SK-N-SH treated with all-trans-retinoic acid at 6 μM for 48 hours (cell line): ENCODE data around the gene RELCH.

Source experiments
- ATAC-seq: fragments of 200-7000 bp; cut with Tn5 transposase; 3 replicates; pipeline ENCODE4 v1.9.1; 2020; ENCODE audit warnings: mild to moderate bottlenecking, moderate library complexity
- ARNTL ChIP-seq: fragments of 450-650 bp; formaldehyde crosslinking; IDR thresholded peaks from 2 replicates; pipeline ENCODE4 v1.5.0; 2020; ENCODE audit warnings: low read depth, mild to moderate bottlenecking, moderate library complexity, borderline replicate concordance
- BACH2 ChIP-seq: fragments of 250-450 bp; sonication (Bioruptor Pico); IDR thresholded peaks from 2 replicates; pipeline ENCODE4 v1.9.0; 2021; ENCODE audit warnings: mild to moderate bottlenecking, borderline replicate concordance
- CSDC2 ChIP-seq: fragments of 250-450 bp; sonication (Bioruptor Pico); IDR thresholded peaks from 2 replicates; pipeline ENCODE4 v1.5.0; 2020; ENCODE audit warnings: mild to moderate bottlenecking, moderate library complexity
- ESRRG ChIP-seq: fragments of 250-450 bp; sonication (Bioruptor Pico); IDR thresholded peaks from 2 replicates; pipeline ENCODE4 v1.6.1; 2021; ENCODE audit warnings: mild to moderate bottlenecking
- GLIS3 ChIP-seq: fragments of 250-450 bp; sonication (Bioruptor Pico); IDR thresholded peaks from 2 replicates; pipeline ENCODE4 v1.5.0; 2020; ENCODE audit warnings: mild to moderate bottlenecking, moderate library complexity
- ISL1 ChIP-seq: fragments of 250-450 bp; sonication (Bioruptor Pico); IDR thresholded peaks from 2 replicates; pipeline ENCODE4 v2.1.2; 2022; ENCODE audit warnings: mild to moderate bottlenecking, moderate library complexity
- OSR1 ChIP-seq: fragments of 250-450 bp; sonication (Bioruptor Pico); IDR thresholded peaks from 2 replicates; pipeline ENCODE4 v1.8.0; 2022; ENCODE audit warnings: moderate library complexity, mild to moderate bottlenecking, inconsistent platforms
- PPARA ChIP-seq: fragments of 250-450 bp; sonication (Bioruptor Pico); IDR thresholded peaks from 2 replicates; pipeline ENCODE4 v1.5.0; 2020; ENCODE audit warnings: mild to moderate bottlenecking, borderline replicate concordance
- RARB ChIP-seq: fragments of 250-450 bp; sonication (Bioruptor Pico); IDR thresholded peaks from 2 replicates; pipeline ENCODE4 v1.8.0; 2021; ENCODE audit warnings: mild to moderate bottlenecking, moderate library complexity
- SNAI2 ChIP-seq: fragments of 250-450 bp; sonication (Bioruptor Pico); IDR thresholded peaks from 2 replicates; pipeline ENCODE4 v1.5.0; 2020; ENCODE audit warnings: mild to moderate bottlenecking, moderate library complexity
- TCF4 ChIP-seq: fragments of 250-450 bp; sonication (Bioruptor Pico); IDR thresholded peaks from 2 replicates; pipeline ENCODE4 v1.8.0; 2021; ENCODE audit warnings: mild to moderate bottlenecking, moderate library complexity, borderline replicate concordance
- TOX ChIP-seq: fragments of 250-450 bp; sonication (Bioruptor Pico); IDR thresholded peaks from 2 replicates; pipeline ENCODE4 v1.8.0; 2021; ENCODE audit warnings: mild to moderate bottlenecking, moderate library complexity, borderline replicate concordance
- ZC3H10 ChIP-seq: fragments of 250-450 bp; sonication (Bioruptor Pico); IDR thresholded peaks from 2 replicates; pipeline ENCODE4 v1.5.1; 2021; ENCODE audit warnings: mild to moderate bottlenecking, moderate library complexity
- ZFP3 ChIP-seq: fragments of 250-450 bp; sonication (Bioruptor Pico); IDR thresholded peaks from 2 replicates; pipeline ENCODE4 v1.5.0; 2020; ENCODE audit warnings: mild to moderate bottlenecking, moderate library complexity
- ZFP30 ChIP-seq: fragments of 450-650 bp; formaldehyde crosslinking; IDR thresholded peaks from 2 replicates; pipeline ENCODE4 v1.5.0; 2022; ENCODE audit warnings: mild to moderate bottlenecking, moderate library complexity
- ZNF565 ChIP-seq: fragments of 450-650 bp; formaldehyde crosslinking; conservative IDR thresholded peaks from 2 replicates; pipeline ENCODE4 v1.5.0; 2020; ENCODE audit warnings: low read depth, mild to moderate bottlenecking, moderate library complexity
- ZNF70 ChIP-seq: fragments of 450-650 bp; formaldehyde crosslinking; IDR thresholded peaks from 2 replicates; pipeline ENCODE4 v1.5.0; 2020; ENCODE audit warnings: mild to moderate bottlenecking, moderate library complexity
- ZNF8 ChIP-seq: fragments of 450-650 bp; formaldehyde crosslinking; IDR thresholded peaks from 2 replicates; pipeline ENCODE4 v1.5.0; 2020; ENCODE audit warnings: mild to moderate bottlenecking, moderate library complexity
- TF ChIP-seq, protein P1 (sequence below): fragments of 250-450 bp; sonication (Bioruptor Pico); IDR thresholded peaks from 2 replicates; pipeline ENCODE4 v1.5.1; 2020; ENCODE audit warnings: low read depth, mild to moderate bottlenecking, moderate library complexity
- TF ChIP-seq, protein P2 (sequence below): fragments of 250-450 bp; sonication (Bioruptor Pico); IDR thresholded peaks from 2 replicates; pipeline ENCODE4 v1.5.1; 2021; ENCODE audit warnings: mild to moderate bottlenecking, moderate library complexity
- TF ChIP-seq, protein P3 (sequence below): fragments of 250-450 bp; sonication (Bioruptor Pico); IDR thresholded peaks from 2 replicates; pipeline ENCODE4 v1.8.0; 2020; ENCODE audit warnings: mild to moderate bottlenecking, moderate library complexity, borderline replicate concordance
- TF ChIP-seq, protein P4 (sequence below): fragments of 250-450 bp; sonication (Bioruptor Pico); IDR thresholded peaks from 2 replicates; pipeline ENCODE4 v1.5.0; 2020; ENCODE audit warnings: mild to moderate bottlenecking, moderate library complexity
- TF ChIP-seq, protein P5 (sequence below): fragments of 250-450 bp; sonication (Bioruptor Pico); IDR thresholded peaks from 2 replicates; pipeline ENCODE4 v1.8.0; 2021; ENCODE audit warnings: low read depth, mild to moderate bottlenecking, moderate library complexity, borderline replicate concordance

The RELCH gene

DNA sequence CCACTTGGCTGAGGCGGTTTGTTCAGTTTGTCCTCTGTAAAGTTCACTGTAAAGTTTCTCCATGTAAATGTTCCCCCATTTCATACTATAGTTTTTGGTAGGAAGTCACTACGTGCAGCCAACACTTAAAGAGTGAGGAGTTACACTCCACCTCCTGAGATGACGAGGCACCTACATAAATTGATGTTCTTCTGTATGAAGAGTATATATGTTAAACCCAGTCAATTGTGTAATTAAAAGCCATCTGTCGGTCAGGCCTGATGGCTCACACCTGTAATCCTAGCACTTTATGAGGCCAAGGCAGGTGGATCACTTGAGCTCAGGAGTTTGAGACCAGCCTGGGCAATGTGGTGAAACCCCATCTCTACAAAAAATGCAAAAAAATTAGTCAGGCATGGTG is 7.8 kb upstream of the RELCH start:
- TF ChIP-seq, protein P1, sequence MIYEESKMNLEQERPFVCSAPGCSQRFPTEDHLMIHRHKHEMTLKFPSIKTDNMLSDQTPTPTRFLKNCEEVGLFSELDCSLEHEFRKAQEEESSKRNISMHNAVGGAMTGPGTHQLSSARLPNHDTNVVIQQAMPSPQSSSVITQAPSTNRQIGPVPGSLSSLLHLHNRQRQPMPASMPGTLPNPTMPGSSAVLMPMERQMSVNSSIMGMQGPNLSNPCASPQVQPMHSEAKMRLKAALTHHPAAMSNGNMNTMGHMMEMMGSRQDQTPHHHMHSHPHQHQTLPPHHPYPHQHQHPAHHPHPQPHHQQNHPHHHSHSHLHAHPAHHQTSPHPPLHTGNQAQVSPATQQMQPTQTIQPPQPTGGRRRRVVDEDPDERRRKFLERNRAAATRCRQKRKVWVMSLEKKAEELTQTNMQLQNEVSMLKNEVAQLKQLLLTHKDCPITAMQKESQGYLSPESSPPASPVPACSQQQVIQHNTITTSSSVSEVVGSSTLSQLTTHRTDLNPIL (CRISPR knock-in tag): no peak
- TF ChIP-seq OSR1 (CRISPR knock-in tag): no peak
- TF ChIP-seq, protein P2, sequence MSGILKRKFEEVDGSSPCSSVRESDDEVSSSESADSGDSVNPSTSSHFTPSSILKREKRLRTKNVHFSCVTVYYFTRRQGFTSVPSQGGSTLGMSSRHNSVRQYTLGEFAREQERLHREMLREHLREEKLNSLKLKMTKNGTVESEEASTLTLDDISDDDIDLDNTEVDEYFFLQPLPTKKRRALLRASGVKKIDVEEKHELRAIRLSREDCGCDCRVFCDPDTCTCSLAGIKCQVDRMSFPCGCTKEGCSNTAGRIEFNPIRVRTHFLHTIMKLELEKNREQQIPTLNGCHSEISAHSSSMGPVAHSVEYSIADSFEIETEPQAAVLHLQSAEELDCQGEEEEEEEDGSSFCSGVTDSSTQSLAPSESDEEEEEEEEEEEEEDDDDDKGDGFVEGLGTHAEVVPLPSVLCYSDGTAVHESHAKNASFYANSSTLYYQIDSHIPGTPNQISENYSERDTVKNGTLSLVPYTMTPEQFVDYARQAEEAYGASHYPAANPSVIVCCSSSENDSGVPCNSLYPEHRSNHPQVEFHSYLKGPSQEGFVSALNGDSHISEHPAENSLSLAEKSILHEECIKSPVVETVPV: no peak
- TF ChIP-seq, protein P3, sequence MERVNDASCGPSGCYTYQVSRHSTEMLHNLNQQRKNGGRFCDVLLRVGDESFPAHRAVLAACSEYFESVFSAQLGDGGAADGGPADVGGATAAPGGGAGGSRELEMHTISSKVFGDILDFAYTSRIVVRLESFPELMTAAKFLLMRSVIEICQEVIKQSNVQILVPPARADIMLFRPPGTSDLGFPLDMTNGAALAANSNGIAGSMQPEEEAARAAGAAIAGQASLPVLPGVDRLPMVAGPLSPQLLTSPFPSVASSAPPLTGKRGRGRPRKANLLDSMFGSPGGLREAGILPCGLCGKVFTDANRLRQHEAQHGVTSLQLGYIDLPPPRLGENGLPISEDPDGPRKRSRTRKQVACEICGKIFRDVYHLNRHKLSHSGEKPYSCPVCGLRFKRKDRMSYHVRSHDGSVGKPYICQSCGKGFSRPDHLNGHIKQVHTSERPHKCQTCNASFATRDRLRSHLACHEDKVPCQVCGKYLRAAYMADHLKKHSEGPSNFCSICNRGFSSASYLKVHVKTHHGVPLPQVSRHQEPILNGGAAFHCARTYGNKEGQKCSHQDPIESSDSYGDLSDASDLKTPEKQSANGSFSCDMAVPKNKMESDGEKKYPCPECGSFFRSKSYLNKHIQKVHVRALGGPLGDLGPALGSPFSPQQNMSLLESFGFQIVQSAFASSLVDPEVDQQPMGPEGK (CRISPR knock-in tag): no peak
- no peak for TF ChIP-seq RARB (CRISPR knock-in tag)
- no peak for TF ChIP-seq TOX (CRISPR knock-in tag)
- TF ChIP-seq CSDC2 (CRISPR knock-in tag): no peak
- TF ChIP-seq ZC3H10 (CRISPR knock-in tag): no peak
- TF ChIP-seq ZNF70 (CRISPR knock-in tag): no peak
- ATAC-seq: no peak

DNA sequence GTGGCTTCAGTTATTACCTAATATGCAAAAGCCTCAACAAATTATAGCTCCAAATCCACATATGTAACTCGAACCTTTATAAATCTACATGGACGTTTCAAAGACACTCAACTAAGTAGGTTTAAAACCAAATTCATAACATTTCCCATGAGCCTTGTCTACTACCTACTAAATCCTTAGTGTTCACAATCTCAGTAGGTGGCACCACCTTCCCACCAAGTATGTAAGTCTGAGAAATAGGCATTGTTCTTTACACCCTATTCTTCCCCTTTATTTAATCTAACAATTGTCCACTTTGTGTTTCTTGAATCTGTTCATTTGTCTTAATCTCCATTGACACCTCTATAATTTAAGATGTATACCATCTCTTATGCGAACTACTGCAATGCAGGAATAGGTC is 4.8 kb upstream of the RELCH start:
- ATAC-seq: no peak
- no peak for TF ChIP-seq ZC3H10 (CRISPR knock-in tag)
- no peak for TF ChIP-seq ZNF565 (CRISPR knock-in tag)
- TF ChIP-seq, protein P4, sequence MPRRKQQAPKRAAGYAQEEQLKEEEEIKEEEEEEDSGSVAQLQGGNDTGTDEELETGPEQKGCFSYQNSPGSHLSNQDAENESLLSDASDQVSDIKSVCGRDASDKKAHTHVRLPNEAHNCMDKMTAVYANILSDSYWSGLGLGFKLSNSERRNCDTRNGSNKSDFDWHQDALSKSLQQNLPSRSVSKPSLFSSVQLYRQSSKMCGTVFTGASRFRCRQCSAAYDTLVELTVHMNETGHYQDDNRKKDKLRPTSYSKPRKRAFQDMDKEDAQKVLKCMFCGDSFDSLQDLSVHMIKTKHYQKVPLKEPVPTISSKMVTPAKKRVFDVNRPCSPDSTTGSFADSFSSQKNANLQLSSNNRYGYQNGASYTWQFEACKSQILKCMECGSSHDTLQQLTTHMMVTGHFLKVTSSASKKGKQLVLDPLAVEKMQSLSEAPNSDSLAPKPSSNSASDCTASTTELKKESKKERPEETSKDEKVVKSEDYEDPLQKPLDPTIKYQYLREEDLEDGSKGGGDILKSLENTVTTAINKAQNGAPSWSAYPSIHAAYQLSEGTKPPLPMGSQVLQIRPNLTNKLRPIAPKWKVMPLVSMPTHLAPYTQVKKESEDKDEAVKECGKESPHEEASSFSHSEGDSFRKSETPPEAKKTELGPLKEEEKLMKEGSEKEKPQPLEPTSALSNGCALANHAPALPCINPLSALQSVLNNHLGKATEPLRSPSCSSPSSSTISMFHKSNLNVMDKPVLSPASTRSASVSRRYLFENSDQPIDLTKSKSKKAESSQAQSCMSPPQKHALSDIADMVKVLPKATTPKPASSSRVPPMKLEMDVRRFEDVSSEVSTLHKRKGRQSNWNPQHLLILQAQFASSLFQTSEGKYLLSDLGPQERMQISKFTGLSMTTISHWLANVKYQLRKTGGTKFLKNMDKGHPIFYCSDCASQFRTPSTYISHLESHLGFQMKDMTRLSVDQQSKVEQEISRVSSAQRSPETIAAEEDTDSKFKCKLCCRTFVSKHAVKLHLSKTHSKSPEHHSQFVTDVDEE: no peak
- TF ChIP-seq SNAI2: no peak
- TF ChIP-seq, protein P5, sequence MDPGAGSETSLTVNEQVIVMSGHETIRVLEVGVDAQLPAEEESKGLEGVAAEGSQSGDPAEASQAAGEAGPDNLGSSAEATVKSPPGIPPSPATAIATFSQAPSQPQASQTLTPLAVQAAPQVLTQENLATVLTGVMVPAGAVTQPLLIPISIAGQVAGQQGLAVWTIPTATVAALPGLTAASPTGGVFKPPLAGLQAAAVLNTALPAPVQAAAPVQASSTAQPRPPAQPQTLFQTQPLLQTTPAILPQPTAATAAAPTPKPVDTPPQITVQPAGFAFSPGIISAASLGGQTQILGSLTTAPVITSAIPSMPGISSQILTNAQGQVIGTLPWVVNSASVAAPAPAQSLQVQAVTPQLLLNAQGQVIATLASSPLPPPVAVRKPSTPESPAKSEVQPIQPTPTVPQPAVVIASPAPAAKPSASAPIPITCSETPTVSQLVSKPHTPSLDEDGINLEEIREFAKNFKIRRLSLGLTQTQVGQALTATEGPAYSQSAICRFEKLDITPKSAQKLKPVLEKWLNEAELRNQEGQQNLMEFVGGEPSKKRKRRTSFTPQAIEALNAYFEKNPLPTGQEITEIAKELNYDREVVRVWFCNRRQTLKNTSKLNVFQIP (CRISPR knock-in tag): no peak
- no peak for TF ChIP-seq TOX (CRISPR knock-in tag)
- no peak for TF ChIP-seq ZNF8
- TF ChIP-seq BACH2 (CRISPR knock-in tag): no peak
- TF ChIP-seq, protein P2: no peak
- TF ChIP-seq ZFP30 (CRISPR knock-in tag): no peak

DNA sequence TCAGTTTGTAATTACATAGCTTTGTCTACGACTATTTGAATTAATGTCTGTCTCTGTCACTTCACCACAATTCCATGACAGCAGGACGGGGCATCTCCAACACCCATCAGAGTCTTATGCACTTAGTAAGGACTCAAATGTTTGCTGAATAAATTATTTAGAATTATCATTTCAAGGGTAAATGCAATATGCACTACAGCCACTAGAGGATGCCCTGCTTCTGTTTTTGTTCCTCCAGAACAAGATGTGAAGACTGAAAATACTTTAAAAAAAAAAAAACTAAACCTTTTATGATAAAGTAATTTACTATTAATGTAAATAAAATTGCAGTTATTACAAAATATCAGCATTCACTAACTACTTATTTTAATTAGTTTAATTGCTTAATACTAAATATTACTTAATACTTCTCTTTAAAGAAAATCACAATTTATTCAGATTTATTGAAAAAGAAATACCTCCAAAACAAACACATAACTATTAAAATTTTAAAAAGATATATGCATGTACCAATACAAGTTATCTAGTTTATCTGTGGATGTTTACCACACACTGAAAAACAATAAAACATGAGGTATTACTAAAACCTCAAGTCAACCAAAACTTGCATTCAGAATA is 3.4 kb upstream of the RELCH start:
- no peak for ATAC-seq
- TF ChIP-seq ZFP3 (CRISPR knock-in tag) (no peak), ESRRG (CRISPR knock-in tag) (no peak), RARB (CRISPR knock-in tag) (no peak), ZNF70 (CRISPR knock-in tag) (no peak), TOX (CRISPR knock-in tag) (no peak), PPARA (CRISPR knock-in tag) (no peak), TCF4 (CRISPR knock-in tag) (no peak), ARNTL (CRISPR knock-in tag) (no peak), ZNF8 (no peak), ZNF565 (CRISPR knock-in tag) (no peak), ISL1 (CRISPR knock-in tag) (no peak), CSDC2 (CRISPR knock-in tag) (no peak), ZFP30 (CRISPR knock-in tag) (no peak), SNAI2 (no peak), GLIS3 (CRISPR knock-in tag) (no peak)
- TF ChIP-seq, protein P1 (CRISPR knock-in tag): no peak
- TF ChIP-seq, protein P2: no peak
